H9 (cell line): ENCODE measurements around the gene ZCWPW2. TPM values are rescaled to one million over a fixed set of nuclear protein-coding genes. Genes with fewer than 3 reads are reported as not detected.

Source experiments
- DNase-seq: peaks from one replicate; pipeline ENCODE4 v3.0.0-alpha.2; 2017
- H2AFZ ChIP-seq: one replicate; pipeline ENCODE4 v1.6.1; 2013; ENCODE audit warnings: mild to moderate bottlenecking, low read length, control low read depth, moderate library complexity
- H2AK5ac ChIP-seq: 2 replicates; pipeline ENCODE4 v1.6.1; 2013; ENCODE audit warnings: low read length, control low read depth, mixed read lengths; ENCODE audit not compliant: insufficient read length
- H2BK120ac ChIP-seq: one replicate; pipeline ENCODE4 v1.6.1; 2013; ENCODE audit warnings: low read depth, mild to moderate bottlenecking, low read length, control low read depth, inconsistent platforms; ENCODE audit not compliant: poor library complexity, severe bottlenecking
- H2BK12ac ChIP-seq: 2 replicates; pipeline ENCODE4 v1.6.1; 2013; ENCODE audit warnings: low read length, control low read depth, mixed read lengths, low read depth; ENCODE audit not compliant: insufficient read length
- H2BK15ac ChIP-seq: 2 replicates; pipeline ENCODE4 v1.6.1; 2013; ENCODE audit warnings: low read depth, low read length, control low read depth
- H2BK20ac ChIP-seq: one replicate; pipeline ENCODE4 v1.6.1; 2013; ENCODE audit warnings: low read depth, mild to moderate bottlenecking, low read length, control low read depth, inconsistent platforms; ENCODE audit not compliant: poor library complexity, severe bottlenecking
- H2BK5ac ChIP-seq: 2 replicates; pipeline ENCODE4 v1.6.1; 2013; ENCODE audit warnings: low read length, control low read depth, mixed read lengths; ENCODE audit not compliant: insufficient read length
- H3K14ac ChIP-seq: 2 replicates; pipeline ENCODE4 v1.6.1; 2013; ENCODE audit warnings: low read length, control low read depth; ENCODE audit not compliant: insufficient read depth
- H3K18ac ChIP-seq: 2 replicates; pipeline ENCODE4 v1.6.1; 2013; ENCODE audit warnings: low read depth, mild to moderate bottlenecking, mixed read lengths, low read length, control low read depth; ENCODE audit not compliant: insufficient read length
- H3K23ac ChIP-seq: 2 replicates; pipeline ENCODE4 v1.6.1; 2013; ENCODE audit warnings: low read length, control low read depth, mixed read lengths, low read depth; ENCODE audit not compliant: insufficient read length
- H3K23me2 ChIP-seq: 2 replicates; pipeline ENCODE4 v1.6.1; 2013; ENCODE audit warnings: low read depth, mild to moderate bottlenecking, mixed read lengths, low read length, control low read depth; ENCODE audit not compliant: insufficient read length, poor library complexity, severe bottlenecking
- H3K27ac ChIP-seq: 2 replicates; pipeline ENCODE4 v1.5.1; 2013; ENCODE audit warnings: low read length, control low read depth, mixed read lengths, low read depth; ENCODE audit not compliant: insufficient read length
- H3K27me3 ChIP-seq: 2 replicates; pipeline ENCODE4 v1.6.1; 2013; ENCODE audit warnings: low read length, control low read depth, inconsistent platforms; ENCODE audit not compliant: insufficient read depth
- H3K4ac ChIP-seq: 2 replicates; pipeline ENCODE4 v1.6.1; 2013; ENCODE audit warnings: low read depth, mild to moderate bottlenecking, control low read depth, inconsistent platforms, low read length, moderate library complexity
- H3K4me1 ChIP-seq: 2 replicates; pipeline ENCODE4 v1.6.1; 2013; ENCODE audit warnings: low read length, control low read depth, inconsistent platforms; ENCODE audit not compliant: insufficient read depth
- H3K4me2 ChIP-seq: 2 replicates; pipeline ENCODE4 v1.6.1; 2013; ENCODE audit warnings: low read length, control low read depth, mixed read lengths; ENCODE audit not compliant: insufficient read length, insufficient read depth
- H3K56ac ChIP-seq: 2 replicates; pipeline ENCODE4 v1.6.1; 2013; ENCODE audit warnings: low read depth, mild to moderate bottlenecking, mixed read lengths, low read length, control low read depth; ENCODE audit not compliant: insufficient read length
- H3K79me1 ChIP-seq: 2 replicates; pipeline ENCODE4 v1.6.1; 2013; ENCODE audit warnings: low read depth, mild to moderate bottlenecking, moderate library complexity, low read length, control low read depth, inconsistent platforms; ENCODE audit not compliant: insufficient read depth, poor library complexity, severe bottlenecking
- H3K79me2 ChIP-seq: 2 replicates; pipeline ENCODE4 v1.6.1; 2013; ENCODE audit warnings: low read length, control low read depth, inconsistent platforms; ENCODE audit not compliant: insufficient read depth
- H3K9ac ChIP-seq: 2 replicates; pipeline ENCODE4 v1.6.1; 2013; ENCODE audit warnings: low read length, control low read depth, mixed read lengths; ENCODE audit not compliant: insufficient read length; ENCODE audit errors: extremely low read depth
- H3K9me3 ChIP-seq: one replicate; pipeline ENCODE4 v1.6.1; 2013; ENCODE audit warnings: low read depth, low read length, inconsistent platforms; ENCODE audit not compliant: control insufficient read depth
- H3T11ph ChIP-seq: one replicate; pipeline ENCODE4 v1.6.1; 2013; ENCODE audit warnings: mild to moderate bottlenecking, low read length, control low read depth, inconsistent platforms
- H4K20me1 ChIP-seq: one replicate; pipeline ENCODE4 v1.6.1; 2013; ENCODE audit not compliant: control insufficient read depth, insufficient read length, insufficient read depth
- H4K5ac ChIP-seq: 2 replicates; pipeline ENCODE4 v1.6.1; 2013; ENCODE audit warnings: low read depth, mild to moderate bottlenecking, mixed read lengths, low read length, control low read depth; ENCODE audit not compliant: insufficient read length
- H4K8ac ChIP-seq: replicated peaks from 2 replicates; pipeline ENCODE4 v1.6.1; 2013; ENCODE audit warnings: low read length, control low read depth, mixed read lengths, low read depth; ENCODE audit not compliant: insufficient read length
- H4K91ac ChIP-seq: 2 replicates; pipeline ENCODE4 v1.6.1; 2013; ENCODE audit warnings: low read depth, mild to moderate bottlenecking, moderate library complexity, mixed read lengths, low read length, control low read depth; ENCODE audit not compliant: insufficient read length
- H3K27ac Mint-ChIP-seq, 3 experiments: 2 replicates in 2 of 3; 3 replicates in 1 of 3; pipeline ENCODE4 v1.8.0; 2020 to 2021; ENCODE audit warnings: mixed read lengths in 3 of 3, mild to moderate bottlenecking in 1 of 3, moderate library complexity in 1 of 3
- H3K27me3 Mint-ChIP-seq: 2 replicates; pipeline ENCODE4 v1.8.0; 2021; ENCODE audit warnings: low read depth, mild to moderate bottlenecking, moderate library complexity, mixed read lengths
- H3K36me3 Mint-ChIP-seq, 3 experiments: 2 replicates in 2 of 3; 3 replicates in 1 of 3; pipeline ENCODE4 v1.8.0; 2020 to 2021; ENCODE audit warnings: low read depth in 3 of 3, mixed read lengths in 3 of 3; ENCODE audit not compliant: insufficient read depth in 1 of 3
- H3K4me1 Mint-ChIP-seq, 2 experiments: 2 replicates each; pipeline ENCODE4 v1.8.0; 2020; ENCODE audit warnings: mixed read lengths in 2 of 2
- H3K4me3 Mint-ChIP-seq, 2 experiments: 2 replicates in 1 of 2; 3 replicates in 1 of 2; pipeline ENCODE4 v1.8.0; 2020 to 2021; ENCODE audit warnings: mild to moderate bottlenecking in 2 of 2, mixed read lengths in 2 of 2, moderate library complexity in 1 of 2
- H3K9me3 Mint-ChIP-seq, 2 experiments: 2 replicates in 1 of 2; 3 replicates in 1 of 2; pipeline ENCODE4 v1.8.0; 2020; ENCODE audit warnings: mild to moderate bottlenecking in 2 of 2, mixed read lengths in 2 of 2, moderate library complexity in 1 of 2
- WGBS: extraction: QIAGEN DNeasy Blood & Tissue Kit; methylation state at CpG from one replicate; pipeline ENCODE4 v1.1.7; 2013; ENCODE audit warnings: missing lambda C conversion rate, low lambda C conversion rate, mixed read lengths; ENCODE audit not compliant: insufficient read length; ENCODE audit errors: extremely low coverage; 5-methylcytosine and 5-hydroxymethylcytosine counted together
- total RNA-seq: library from RNA; stranded (reverse); gene quantifications from 2 replicates; pipeline ENCODE4 v1.2.1, GENCODE V29; 2021
- TF ChIP-seq, protein P1 (sequence below): fragments of 200-600 bp; sonication (generic); conservative IDR thresholded peaks from 3 replicates; pipeline ENCODE4 v1.8.0; 2021; ENCODE audit warnings: antibody characterized with exemption, mild to moderate bottlenecking

Gene ZCWPW2
- total RNA-seq, 1 experiment from 2014 or later: 0.35 TPM

- Histone ChIP-seq H3K14ac (peak overlapping the region; percentile 95; the same call in 1 of the 2 replicates), H2AFZ (no peak overlapping the region), H3K23me2 (peaks cover 6% of the 10 kb centered on the region), H2BK12ac (no peak overlapping the region), H3K4me1 (no peaks in the 10 kb centered on the region; the same call in 1 of the 2 replicates), H2AK5ac (no peak overlapping the region), H4K5ac (no peak overlapping the region), H3K79me1 (no peaks in the 10 kb centered on the region), H3K23ac (no peak overlapping the region), H3K4ac (no peak overlapping the region), H3K4me2 (peak overlapping the region; percentile 93), H2BK120ac (no peak overlapping the region), H3K9ac (peak overlapping the region; percentile 83), H3K27me3 (no peaks in the 10 kb centered on the region), H4K91ac (no peak overlapping the region), H2BK20ac (no peak overlapping the region), H3K27ac (no peak overlapping the region), H4K8ac (no peak overlapping the region), H3K79me2 (peaks cover 2% of the 10 kb centered on the region; the same call in 1 of the 2 replicates), H3T11ph (no peak overlapping the region), H2BK5ac (no peak overlapping the region), H2BK15ac (no peak overlapping the region), H3K56ac (no peak overlapping the region), H4K20me1 (no peaks in the 10 kb centered on the region), H3K18ac (no peak overlapping the region), H3K9me3 (no peaks in the 10 kb centered on the region)
- Mint-ChIP-seq H3K27ac (peak overlapping the region; percentile 95 to 98 (median 98)), H3K4me3 (peak overlapping the region; percentile 88 to 95), H3K27me3 (no peaks in the 10 kb centered on the region), H3K9me3 (peaks cover 0 to 11% of the 10 kb centered on the region in 2 experiments; a peak in 1 of 5 replicates), H3K36me3 (peaks cover 4 to 16% (median 10%) of the 10 kb centered on the region in 3 experiments; a peak in 6 of 7 replicates), H3K4me1 (peaks cover 23 to 25% of the 10 kb centered on the region in 2 experiments)
- no peak for DNase-seq
- TF ChIP-seq, protein P1, sequence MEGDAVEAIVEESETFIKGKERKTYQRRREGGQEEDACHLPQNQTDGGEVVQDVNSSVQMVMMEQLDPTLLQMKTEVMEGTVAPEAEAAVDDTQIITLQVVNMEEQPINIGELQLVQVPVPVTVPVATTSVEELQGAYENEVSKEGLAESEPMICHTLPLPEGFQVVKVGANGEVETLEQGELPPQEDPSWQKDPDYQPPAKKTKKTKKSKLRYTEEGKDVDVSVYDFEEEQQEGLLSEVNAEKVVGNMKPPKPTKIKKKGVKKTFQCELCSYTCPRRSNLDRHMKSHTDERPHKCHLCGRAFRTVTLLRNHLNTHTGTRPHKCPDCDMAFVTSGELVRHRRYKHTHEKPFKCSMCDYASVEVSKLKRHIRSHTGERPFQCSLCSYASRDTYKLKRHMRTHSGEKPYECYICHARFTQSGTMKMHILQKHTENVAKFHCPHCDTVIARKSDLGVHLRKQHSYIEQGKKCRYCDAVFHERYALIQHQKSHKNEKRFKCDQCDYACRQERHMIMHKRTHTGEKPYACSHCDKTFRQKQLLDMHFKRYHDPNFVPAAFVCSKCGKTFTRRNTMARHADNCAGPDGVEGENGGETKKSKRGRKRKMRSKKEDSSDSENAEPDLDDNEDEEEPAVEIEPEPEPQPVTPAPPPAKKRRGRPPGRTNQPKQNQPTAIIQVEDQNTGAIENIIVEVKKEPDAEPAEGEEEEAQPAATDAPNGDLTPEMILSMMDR: no peak
- WGBS: no CpG with 5 or more reads among the region's 16 CpGs
These were observed 902 bp upstream of the ZCWPW2 start for GRCh38 chr3:28347374-28348264.
